HL-60/S4 treated with retinoic acid at 250 ng/mL for 4 days and 3 days (cell line): ENCODE data around the gene BNC2.

ENCODE experiments used
- in situ Hi-C: fragments of 300-500 bp; cut with MboI; formaldehyde crosslinking; loops from 2 replicates; pipeline ENCODE4 v1.7.0; 2022; ENCODE audit warnings: low sequenced_read_pairs

BNC2 gene

GRCh38 chr9:16869131-16869881 is 1.2 kb downstream of the BNC2 start:
- in situ Hi-C loops, result no loop called here

GRCh38 chr9:16868701-16869100 is 1.8 kb downstream of the BNC2 start:
- in situ Hi-C loops, result no loop called here

GRCh38 chr9:16867576-16868311 is 2.7 kb downstream of the BNC2 start:
- in situ Hi-C loops, result no loop called here

GRCh38 chr9:16866587-16866986 is 3.9 kb downstream of the BNC2 start:
- in situ Hi-C loops, result no loop called here

- in situ Hi-C loops, result no loop called here
Measured at GRCh38 chr9:16864649-16865434, 5.6 kb downstream of the BNC2 start.

- in situ Hi-C loops, result no loop called here
Measured at GRCh38 chr9:16848179-16848578, 22.3 kb downstream of the BNC2 start.

- in situ Hi-C loops, result no loop called here
Measured at GRCh38 chr9:16846986-16847385, 23.5 kb downstream of the BNC2 start.

DNA sequence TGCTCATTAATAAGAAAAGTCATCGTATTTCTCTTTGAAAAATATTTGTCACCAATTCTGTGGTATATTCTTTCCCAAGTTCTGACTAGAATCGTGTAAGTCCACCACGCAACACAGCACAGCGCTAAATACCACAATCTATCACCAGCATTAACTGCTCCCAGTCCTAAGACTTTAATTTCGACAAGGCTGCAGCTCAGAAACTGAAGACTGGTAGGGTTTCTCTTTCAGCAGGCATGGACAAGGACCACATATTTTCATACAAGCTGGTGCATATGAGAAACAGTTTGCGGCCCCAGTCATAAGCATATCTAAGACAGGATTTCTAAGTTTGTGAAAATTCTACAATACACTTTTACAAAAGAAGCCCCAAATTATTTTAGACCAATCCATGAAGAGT is 24.1 kb downstream of the BNC2 start:
- in situ Hi-C loops, result no loop called here

DNA sequence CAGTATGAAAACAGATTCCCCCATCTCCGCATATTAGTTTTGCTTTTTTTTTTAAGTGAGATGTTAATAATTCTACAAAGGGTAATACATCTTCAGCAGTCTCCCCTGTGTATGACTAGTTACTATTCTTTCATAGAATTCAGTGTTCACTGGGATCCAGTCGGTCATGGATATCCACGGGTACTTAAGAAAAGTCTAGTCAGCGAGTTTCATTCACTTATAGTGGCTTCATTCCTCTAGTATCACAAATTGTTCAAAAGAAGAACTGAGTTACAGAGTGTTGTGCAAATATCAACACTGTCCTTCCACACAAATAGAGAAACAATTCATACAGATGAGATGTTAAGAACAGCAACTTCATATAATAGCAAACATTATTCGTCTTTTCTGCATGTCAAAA is 35.7 kb downstream of the BNC2 start:
- in situ Hi-C loops, result no loop called here

DNA sequence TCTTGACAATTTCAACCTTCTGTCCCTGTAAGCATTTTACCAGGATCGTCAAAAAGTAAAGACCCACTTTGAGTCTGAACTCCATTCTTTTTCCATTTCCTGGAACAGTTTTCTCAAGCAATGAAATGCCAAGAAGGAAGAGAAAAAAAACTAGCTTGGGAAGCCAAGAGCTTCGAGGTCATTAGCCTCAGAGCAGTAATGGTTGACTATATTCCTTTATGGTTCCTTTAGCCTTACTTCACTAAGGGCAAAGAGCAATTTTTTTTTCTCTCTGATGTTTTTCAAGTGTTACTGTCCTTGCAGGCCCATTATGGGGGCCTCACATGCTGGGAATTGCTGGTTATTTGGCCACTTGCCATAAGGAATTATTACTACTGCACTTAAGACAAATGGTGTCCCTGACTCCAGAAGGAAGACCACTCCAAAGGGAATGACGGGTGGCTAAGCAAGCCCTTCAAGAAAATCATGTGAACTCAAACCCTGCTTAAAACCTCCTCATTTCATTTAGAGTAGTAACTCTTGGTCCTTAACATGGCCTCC is 37.1 kb downstream of the BNC2 start:
- in situ Hi-C loops, result no loop called here

- in situ Hi-C loops, result no loop called here
Measured at GRCh38 chr9:16832101-16832500, 38.4 kb downstream of the BNC2 start.

DNA sequence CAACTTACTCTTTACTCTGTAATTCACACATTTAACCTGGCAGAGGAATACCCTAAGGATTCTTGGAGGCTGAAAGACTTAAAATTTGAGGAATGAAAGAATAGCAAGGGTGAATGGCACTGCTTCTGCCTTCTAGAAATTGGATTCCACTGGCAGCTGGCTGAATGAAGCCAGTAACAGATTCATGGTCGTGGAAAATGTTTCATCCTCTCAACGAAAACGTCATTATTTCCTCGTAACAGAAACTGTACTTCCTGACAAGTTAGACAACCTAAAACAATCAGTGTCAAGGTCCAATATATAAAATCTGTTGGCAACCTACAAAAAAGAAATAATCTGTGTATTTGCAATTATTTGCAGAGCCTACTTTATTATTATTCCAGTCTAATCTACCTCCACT is 39.7 kb downstream of the BNC2 start:
- in situ Hi-C loops, result no loop called here

- in situ Hi-C loops, result no loop called here
Measured at GRCh38 chr9:16828340-16829281, 41.9 kb downstream of the BNC2 start.

GRCh38 chr9:16825971-16826625 is 44.4 kb downstream of the BNC2 start:
- in situ Hi-C loops, result no loop called here

GRCh38 chr9:16825331-16825725 is 45.1 kb downstream of the BNC2 start:
- in situ Hi-C loops, result no loop called here

- in situ Hi-C loops, result no loop called here
Measured at GRCh38 chr9:16824545-16825330, 45.7 kb downstream of the BNC2 start.

DNA sequence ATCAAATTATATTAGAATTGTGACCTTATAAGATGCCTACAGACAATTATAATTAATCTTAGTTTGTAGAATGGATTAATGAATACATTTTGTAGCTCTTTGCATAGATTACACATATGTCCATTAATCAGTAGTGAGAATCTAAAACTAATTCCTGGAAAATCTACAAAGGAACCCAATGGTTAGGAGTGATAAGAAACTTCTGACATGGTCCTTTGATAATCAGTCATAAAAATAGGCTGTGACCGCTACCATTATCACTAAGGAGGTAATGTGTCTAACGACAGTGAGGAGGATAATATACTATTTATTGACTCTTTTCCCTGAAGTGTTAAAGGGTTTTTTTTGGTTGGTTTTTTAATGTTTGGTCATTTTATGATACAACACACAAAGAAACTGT is 46.6 kb downstream of the BNC2 start:
- in situ Hi-C loops, result no loop called here

- in situ Hi-C loops, result no loop called here
Measured at GRCh38 chr9:16821344-16821743, 49.1 kb downstream of the BNC2 start.

DNA sequence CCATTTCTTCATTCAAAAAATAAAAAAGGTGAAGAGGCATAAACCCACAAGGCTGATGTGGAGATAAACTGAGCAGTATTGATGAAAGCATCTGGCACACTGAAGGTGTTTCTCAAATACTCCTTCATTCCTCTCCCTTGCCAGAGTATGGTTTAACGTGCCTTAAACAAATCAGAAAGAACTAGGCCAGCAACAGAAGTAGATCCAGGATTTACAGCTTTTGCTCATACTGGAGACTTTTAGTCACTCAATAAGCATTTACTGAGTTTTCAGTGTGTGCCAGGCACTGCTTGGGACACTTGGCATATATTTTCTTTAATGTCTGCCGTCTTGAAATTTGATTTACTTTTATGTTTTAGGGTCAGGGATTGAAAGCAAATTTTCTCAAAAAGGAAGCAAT is 53.0 kb downstream of the BNC2 start:
- in situ Hi-C loops, result no loop called here
